KMS-11 (cell line): ENCODE data around the gene SYNE3.

ENCODE experiments used
- H2AFZ ChIP-seq: fragments of 200-600 bp; sonication (generic); 2 replicates; pipeline ENCODE4 v1.6.1; 2016; ENCODE audit warnings: antibody characterized with exemption, mixed run types, low read depth
- H3K27ac ChIP-seq: fragments of 200-600 bp; sonication (generic); 2 replicates; pipeline ENCODE4 v1.6.1; 2016; ENCODE audit warnings: mild to moderate bottlenecking, mixed run types
- H3K27me3 ChIP-seq: fragments of 200-600 bp; sonication (generic); 2 replicates; pipeline ENCODE4 v1.6.1; 2017; ENCODE audit warnings: mild to moderate bottlenecking, low read depth, mixed run types, moderate library complexity; ENCODE audit not compliant: insufficient read depth
- H3K36me3 ChIP-seq: fragments of 200-600 bp; sonication (generic); 2 replicates; pipeline ENCODE4 v1.6.1; 2017; ENCODE audit warnings: mild to moderate bottlenecking, mixed run types; ENCODE audit not compliant: insufficient read depth
- H3K4me1 ChIP-seq: fragments of 200-600 bp; sonication (generic); 2 replicates; pipeline ENCODE4 v1.6.1; 2016; ENCODE audit warnings: mild to moderate bottlenecking, low read depth, mixed run types; ENCODE audit not compliant: poor library complexity, severe bottlenecking
- H3K4me2 ChIP-seq: fragments of 200-600 bp; sonication (generic); 2 replicates; pipeline ENCODE4 v1.7.0; 2016; ENCODE audit warnings: mild to moderate bottlenecking, mixed run types
- H3K4me3 ChIP-seq: fragments of 200-600 bp; sonication (generic); IDR thresholded peaks from 2 replicates; pipeline ENCODE4 v1.6.1; 2017; ENCODE audit warnings: low read depth, low read length, mixed read lengths; ENCODE audit not compliant: insufficient read depth
- H3K79me2 ChIP-seq: fragments of 200-600 bp; sonication (generic); 2 replicates; pipeline ENCODE4 v1.6.1; 2016; ENCODE audit warnings: low read depth, mixed run types; ENCODE audit not compliant: insufficient read depth
- H3K9ac ChIP-seq: fragments of 200-600 bp; sonication (generic); 2 replicates; pipeline ENCODE4 v1.6.1; 2016; ENCODE audit warnings: mild to moderate bottlenecking, mixed run types
- H4K20me1 ChIP-seq: fragments of 200-600 bp; sonication (generic); 2 replicates; pipeline ENCODE4 v1.6.1; 2016; ENCODE audit warnings: mild to moderate bottlenecking, mixed run types; ENCODE audit not compliant: insufficient read depth
- TF ChIP-seq, protein P1 (sequence below): fragments of 200-600 bp; sonication (generic); conservative IDR thresholded peaks from 2 replicates; pipeline ENCODE4 v1.6.1; 2017; ENCODE audit warnings: low read depth, mild to moderate bottlenecking, antibody characterized with exemption, low read length, moderate library complexity, mixed read lengths

Gene SYNE3

DNA sequence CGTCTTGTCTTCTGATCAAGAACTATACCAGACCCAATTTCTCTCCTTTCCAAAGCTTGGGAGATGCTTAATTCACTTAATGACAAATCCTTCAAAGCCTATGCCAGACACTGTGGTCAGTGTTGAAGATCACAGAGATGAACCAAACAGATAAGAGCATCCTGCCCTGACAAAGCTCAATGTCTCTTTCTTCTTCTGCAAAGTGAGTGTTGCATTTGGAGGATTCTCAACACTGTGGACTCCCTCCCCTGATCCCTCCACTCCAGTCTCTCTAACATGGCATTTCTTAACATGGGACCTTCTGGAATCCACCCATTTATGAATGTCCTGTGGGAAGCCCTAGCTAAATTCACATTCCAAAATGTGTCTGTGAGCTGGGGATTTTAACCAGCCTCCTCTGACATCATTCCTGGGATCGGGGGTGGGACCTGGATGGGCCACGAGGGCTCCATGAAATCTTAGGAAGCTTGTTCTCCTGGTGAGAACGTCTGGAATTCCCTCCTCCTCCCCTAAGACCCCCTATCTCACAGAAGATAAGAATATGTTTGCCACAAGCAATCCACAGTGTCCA, 20.3 kb downstream of the SYNE3 start:
- Histone ChIP-seq H3K27ac (no peak overlapping the region), H3K79me2 (peaks cover 21% of the 10 kb centered on the region; the same call in 1 of the 2 replicates), H3K27me3 (no peaks in the 10 kb centered on the region), H2AFZ (no peak overlapping the region), H3K4me1 (no peaks in the 10 kb centered on the region), H3K36me3 (no peaks in the 10 kb centered on the region), H4K20me1 (no peaks in the 10 kb centered on the region), H3K4me2 (no peak overlapping the region), H3K4me3 (no peak overlapping the region), H3K9ac (no peak overlapping the region)
- TF ChIP-seq, protein P1, sequence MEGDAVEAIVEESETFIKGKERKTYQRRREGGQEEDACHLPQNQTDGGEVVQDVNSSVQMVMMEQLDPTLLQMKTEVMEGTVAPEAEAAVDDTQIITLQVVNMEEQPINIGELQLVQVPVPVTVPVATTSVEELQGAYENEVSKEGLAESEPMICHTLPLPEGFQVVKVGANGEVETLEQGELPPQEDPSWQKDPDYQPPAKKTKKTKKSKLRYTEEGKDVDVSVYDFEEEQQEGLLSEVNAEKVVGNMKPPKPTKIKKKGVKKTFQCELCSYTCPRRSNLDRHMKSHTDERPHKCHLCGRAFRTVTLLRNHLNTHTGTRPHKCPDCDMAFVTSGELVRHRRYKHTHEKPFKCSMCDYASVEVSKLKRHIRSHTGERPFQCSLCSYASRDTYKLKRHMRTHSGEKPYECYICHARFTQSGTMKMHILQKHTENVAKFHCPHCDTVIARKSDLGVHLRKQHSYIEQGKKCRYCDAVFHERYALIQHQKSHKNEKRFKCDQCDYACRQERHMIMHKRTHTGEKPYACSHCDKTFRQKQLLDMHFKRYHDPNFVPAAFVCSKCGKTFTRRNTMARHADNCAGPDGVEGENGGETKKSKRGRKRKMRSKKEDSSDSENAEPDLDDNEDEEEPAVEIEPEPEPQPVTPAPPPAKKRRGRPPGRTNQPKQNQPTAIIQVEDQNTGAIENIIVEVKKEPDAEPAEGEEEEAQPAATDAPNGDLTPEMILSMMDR: no peak

DNA sequence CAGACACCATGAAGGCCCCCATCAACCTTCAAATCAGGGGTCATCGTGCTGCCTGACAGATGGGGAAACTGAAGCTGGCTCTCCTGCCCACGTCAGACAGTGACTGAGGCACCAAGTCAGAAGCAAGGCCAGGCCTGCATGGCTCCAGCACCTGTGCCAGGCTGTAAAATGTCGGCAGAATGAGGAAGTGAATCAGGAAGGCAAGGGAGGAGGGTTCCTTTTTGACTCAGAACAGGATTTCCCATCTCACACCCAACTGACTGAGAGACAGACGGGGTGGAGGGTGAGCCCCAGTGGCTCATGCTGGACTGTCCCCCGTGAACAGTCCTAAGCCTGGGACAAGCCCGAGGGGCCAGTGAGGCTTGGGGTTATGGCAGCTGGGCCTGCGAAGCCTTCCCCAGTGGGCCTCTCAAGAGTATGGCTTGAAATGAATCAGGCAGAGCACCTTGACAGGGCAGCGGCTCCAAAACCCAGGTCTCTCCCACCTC, 20.9 kb downstream of the SYNE3 start:
- TF ChIP-seq, protein P1: no peak
- no peaks in the 10 kb centered on the region for H4K20me1 ChIP-seq
- peaks cover 22% of the 10 kb centered on the region; the same call in 1 of the 2 replicates for H3K79me2 ChIP-seq
- no peak overlapping the region for H2AFZ ChIP-seq
- no peak overlapping the region for H3K4me3 ChIP-seq
- no peaks in the 10 kb centered on the region for H3K4me1 ChIP-seq
- no peak overlapping the region for H3K9ac ChIP-seq
- H3K4me2 ChIP-seq: no peak overlapping the region
- no peaks in the 10 kb centered on the region for H3K36me3 ChIP-seq
- H3K27me3 ChIP-seq: no peaks in the 10 kb centered on the region
- H3K27ac ChIP-seq: no peak overlapping the region

DNA sequence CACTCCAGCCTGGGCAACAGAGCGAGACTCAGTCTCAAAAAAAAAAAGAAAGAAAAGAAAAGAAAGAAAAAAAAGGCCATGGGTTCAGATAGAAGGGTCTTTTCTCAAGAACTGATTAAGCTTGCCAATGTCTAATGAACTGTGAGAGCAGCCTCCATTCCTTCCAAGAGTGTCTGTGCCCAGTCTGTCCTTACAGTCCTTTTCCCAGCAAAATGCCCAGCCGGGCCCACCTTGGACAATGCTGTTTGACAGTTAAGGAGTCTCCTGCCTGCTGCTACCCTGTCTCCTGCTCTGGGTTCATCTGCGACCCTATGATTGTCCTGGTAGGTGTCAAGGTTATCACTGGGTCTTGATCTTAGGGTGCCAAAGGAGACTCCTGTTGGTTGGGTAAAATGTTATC, 21.4 kb downstream of the SYNE3 start:
- no peak overlapping the region for H3K4me3 ChIP-seq
- no peak overlapping the region for H3K9ac ChIP-seq
- H3K79me2 ChIP-seq: peaks cover 22% of the 10 kb centered on the region; the same call in 1 of the 2 replicates
- H3K27ac ChIP-seq: no peak overlapping the region
- H4K20me1 ChIP-seq: no peaks in the 10 kb centered on the region
- no peak overlapping the region for H2AFZ ChIP-seq
- H3K4me1 ChIP-seq: no peaks in the 10 kb centered on the region
- TF ChIP-seq, protein P1: no peak
- no peak overlapping the region for H3K4me2 ChIP-seq
- H3K27me3 ChIP-seq: no peaks in the 10 kb centered on the region
- H3K36me3 ChIP-seq: no peaks in the 10 kb centered on the region

DNA sequence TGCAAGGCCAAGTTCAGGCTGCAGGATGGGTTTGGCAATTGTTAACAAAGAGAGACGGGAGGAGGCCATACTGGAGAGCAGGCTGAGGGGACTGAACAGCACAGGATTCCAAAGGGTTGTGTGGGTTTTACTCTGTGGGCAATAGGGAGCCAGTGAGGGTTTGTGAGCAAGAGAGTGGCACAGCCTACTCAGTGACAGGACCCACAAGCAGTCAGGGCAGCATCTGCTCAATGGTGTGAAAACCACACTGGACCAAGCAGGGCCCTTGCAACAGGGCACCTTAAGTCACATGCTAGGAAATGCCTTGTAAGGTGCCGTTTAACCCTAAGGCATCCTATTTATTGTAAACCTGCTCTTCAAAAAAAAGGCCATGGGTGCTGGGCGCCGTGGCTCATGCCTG, 22.0 kb downstream of the SYNE3 start:
- H3K9ac ChIP-seq: no peak overlapping the region
- H2AFZ ChIP-seq: no peak overlapping the region
- H4K20me1 ChIP-seq: no peaks in the 10 kb centered on the region
- H3K4me1 ChIP-seq: no peaks in the 10 kb centered on the region
- no peaks in the 10 kb centered on the region for H3K27me3 ChIP-seq
- peaks cover 24% of the 10 kb centered on the region; the same call in 1 of the 2 replicates for H3K79me2 ChIP-seq
- TF ChIP-seq, protein P1: no peak
- no peak overlapping the region for H3K27ac ChIP-seq
- H3K36me3 ChIP-seq: no peaks in the 10 kb centered on the region
- no peak overlapping the region for H3K4me2 ChIP-seq
- no peak overlapping the region for H3K4me3 ChIP-seq
